ENCODE measurements around the gene PAAF1.

DNA sequence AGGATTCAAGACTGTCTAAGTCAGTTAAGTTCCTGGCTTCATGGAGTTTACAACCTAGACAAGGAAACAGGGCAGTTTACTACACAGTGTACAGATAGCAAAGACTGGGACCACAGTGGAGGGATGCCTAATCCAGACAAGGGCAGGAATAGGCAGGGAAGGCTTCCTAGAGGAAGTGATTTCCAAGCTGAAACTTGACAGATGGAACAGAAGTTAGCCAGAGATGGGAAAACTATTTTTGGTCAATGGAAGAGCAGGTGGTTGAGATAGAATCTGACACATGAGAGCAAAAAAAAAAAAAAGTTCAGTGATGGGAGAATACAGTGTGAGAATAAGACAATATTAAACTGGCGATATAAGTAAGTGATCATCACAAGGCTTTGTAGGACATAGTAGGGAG is 1.4 kb upstream of the PAAF1 start:
- TF ChIP-seq, protein P1, sequence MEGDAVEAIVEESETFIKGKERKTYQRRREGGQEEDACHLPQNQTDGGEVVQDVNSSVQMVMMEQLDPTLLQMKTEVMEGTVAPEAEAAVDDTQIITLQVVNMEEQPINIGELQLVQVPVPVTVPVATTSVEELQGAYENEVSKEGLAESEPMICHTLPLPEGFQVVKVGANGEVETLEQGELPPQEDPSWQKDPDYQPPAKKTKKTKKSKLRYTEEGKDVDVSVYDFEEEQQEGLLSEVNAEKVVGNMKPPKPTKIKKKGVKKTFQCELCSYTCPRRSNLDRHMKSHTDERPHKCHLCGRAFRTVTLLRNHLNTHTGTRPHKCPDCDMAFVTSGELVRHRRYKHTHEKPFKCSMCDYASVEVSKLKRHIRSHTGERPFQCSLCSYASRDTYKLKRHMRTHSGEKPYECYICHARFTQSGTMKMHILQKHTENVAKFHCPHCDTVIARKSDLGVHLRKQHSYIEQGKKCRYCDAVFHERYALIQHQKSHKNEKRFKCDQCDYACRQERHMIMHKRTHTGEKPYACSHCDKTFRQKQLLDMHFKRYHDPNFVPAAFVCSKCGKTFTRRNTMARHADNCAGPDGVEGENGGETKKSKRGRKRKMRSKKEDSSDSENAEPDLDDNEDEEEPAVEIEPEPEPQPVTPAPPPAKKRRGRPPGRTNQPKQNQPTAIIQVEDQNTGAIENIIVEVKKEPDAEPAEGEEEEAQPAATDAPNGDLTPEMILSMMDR (IDR thresholded peaks at IDR 0.05 in 4 of 5, conservative IDR thresholded peaks at IDR 0.05 in 1 of 5), result no peak
- no peak for TF ChIP-seq POLR2A (IDR thresholded peaks at IDR 0.05)
